ENCODE results near the gene NRP2.

- TF ChIP-seq, protein P1, sequence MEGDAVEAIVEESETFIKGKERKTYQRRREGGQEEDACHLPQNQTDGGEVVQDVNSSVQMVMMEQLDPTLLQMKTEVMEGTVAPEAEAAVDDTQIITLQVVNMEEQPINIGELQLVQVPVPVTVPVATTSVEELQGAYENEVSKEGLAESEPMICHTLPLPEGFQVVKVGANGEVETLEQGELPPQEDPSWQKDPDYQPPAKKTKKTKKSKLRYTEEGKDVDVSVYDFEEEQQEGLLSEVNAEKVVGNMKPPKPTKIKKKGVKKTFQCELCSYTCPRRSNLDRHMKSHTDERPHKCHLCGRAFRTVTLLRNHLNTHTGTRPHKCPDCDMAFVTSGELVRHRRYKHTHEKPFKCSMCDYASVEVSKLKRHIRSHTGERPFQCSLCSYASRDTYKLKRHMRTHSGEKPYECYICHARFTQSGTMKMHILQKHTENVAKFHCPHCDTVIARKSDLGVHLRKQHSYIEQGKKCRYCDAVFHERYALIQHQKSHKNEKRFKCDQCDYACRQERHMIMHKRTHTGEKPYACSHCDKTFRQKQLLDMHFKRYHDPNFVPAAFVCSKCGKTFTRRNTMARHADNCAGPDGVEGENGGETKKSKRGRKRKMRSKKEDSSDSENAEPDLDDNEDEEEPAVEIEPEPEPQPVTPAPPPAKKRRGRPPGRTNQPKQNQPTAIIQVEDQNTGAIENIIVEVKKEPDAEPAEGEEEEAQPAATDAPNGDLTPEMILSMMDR (IDR thresholded peaks at IDR 0.05), result no peak
- TF ChIP-seq POLR2A (IDR thresholded peaks at IDR 0.05; ENCODE audit: low read depth), result no peak
These were observed 12.0 kb upstream of the NRP2 start for GRCh38 chr2:205670292-205670691.

All from esophagus muscularis mucosa (tissue), 3 donors.